WI38 (cell line): ENCODE measurements around the gene ZNF229.
"Not testable (repeated sequence)": the region's sequence is repeated elsewhere in the genome, so short reads cannot be mapped to it uniquely, and the experiment has no call there.

Experiments used
- H3K4me3 ChIP-seq: 2 replicates; pipeline ENCODE4 v1.5.1; 2011; ENCODE audit warnings: low read depth, mild to moderate bottlenecking, control low read depth, low read length
- TF ChIP-seq, protein P1 (sequence below): IDR thresholded peaks from 2 replicates; pipeline ENCODE4 v1.5.1; 2012; ENCODE audit warnings: low read depth, mild to moderate bottlenecking, control low read depth, low read length

The ZNF229 gene

DNA sequence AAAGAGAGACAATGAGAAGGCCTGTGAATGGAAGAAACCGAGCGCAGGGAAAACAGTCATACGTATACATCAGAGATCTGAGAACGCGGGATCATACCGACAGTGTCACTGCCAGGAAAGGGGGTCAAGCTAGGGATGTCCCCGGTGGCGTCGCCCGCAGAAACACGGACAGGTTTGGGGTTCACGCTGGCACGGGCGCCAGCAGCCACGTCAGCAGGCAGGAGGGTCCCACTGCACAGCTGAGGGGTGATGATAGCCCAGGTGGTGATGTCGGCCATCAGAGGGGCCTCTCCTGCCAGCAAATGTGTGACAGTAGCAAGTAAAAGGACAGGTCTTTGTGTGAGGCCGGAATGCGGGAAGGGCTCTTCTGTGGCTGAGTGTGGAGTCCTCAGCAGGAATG is 3.4 kb upstream of the ZNF229 start:
- TF ChIP-seq, protein P1, sequence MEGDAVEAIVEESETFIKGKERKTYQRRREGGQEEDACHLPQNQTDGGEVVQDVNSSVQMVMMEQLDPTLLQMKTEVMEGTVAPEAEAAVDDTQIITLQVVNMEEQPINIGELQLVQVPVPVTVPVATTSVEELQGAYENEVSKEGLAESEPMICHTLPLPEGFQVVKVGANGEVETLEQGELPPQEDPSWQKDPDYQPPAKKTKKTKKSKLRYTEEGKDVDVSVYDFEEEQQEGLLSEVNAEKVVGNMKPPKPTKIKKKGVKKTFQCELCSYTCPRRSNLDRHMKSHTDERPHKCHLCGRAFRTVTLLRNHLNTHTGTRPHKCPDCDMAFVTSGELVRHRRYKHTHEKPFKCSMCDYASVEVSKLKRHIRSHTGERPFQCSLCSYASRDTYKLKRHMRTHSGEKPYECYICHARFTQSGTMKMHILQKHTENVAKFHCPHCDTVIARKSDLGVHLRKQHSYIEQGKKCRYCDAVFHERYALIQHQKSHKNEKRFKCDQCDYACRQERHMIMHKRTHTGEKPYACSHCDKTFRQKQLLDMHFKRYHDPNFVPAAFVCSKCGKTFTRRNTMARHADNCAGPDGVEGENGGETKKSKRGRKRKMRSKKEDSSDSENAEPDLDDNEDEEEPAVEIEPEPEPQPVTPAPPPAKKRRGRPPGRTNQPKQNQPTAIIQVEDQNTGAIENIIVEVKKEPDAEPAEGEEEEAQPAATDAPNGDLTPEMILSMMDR = no peak
- H3K4me3 ChIP-seq = no peak overlapping the region

- TF ChIP-seq, protein P1 = no peak
Measured at GRCh38 chr19:44438441-44438840, 9.8 kb downstream of the ZNF229 start.

GRCh38 chr19:44435441-44435840 is 12.8 kb downstream of the ZNF229 start:
- no peak overlapping the region for H3K4me3 ChIP-seq
- TF ChIP-seq, protein P1 = no peak

More at GRCh38 chr19:44438441-44438840, 9.8 kb downstream of the ZNF229 start:
- H3K4me3 ChIP-seq = no peak overlapping the region

DNA sequence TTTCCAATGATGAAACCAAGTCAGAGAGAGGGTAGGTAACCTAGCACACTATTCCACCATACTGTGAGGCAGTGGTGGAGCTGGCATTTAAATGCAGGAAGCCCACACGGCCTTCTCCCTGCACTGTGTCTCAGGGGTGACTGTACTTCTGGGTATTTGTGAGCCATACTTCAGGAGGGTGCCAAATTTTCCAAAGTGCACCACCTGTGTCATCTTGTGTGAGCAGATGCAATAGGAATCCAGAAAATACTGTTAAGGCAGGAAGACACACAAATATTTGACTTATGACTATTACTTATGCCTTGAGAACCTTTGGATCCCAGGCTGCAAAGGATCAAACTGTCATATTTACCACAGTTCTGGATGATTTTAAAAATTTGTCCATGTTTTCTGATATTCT is 17.3 kb downstream of the ZNF229 start:
- no peak overlapping the region for H3K4me3 ChIP-seq
- TF ChIP-seq, protein P1 = no peak

DNA sequence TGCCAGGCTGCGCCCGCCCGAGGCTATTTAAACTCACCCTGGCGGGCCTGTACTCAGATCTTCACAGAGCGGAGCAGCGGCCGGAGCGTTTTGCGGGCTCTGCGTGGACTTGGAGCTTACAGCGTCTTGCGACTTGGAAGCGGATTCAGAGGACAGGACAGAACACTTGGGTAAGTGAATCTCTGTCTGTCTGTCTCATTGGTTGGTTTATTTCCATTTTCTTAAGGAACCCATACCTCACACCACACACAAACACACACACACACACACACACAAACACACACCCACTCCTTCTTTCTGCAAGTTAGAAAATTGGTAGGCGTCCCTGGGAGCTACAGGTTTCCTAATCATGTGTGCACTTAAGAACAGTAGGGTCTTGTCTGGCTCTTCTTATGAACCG is 32.7 kb downstream of the ZNF229 start:
- not testable (repeated sequence) for H3K4me3 ChIP-seq

DNA sequence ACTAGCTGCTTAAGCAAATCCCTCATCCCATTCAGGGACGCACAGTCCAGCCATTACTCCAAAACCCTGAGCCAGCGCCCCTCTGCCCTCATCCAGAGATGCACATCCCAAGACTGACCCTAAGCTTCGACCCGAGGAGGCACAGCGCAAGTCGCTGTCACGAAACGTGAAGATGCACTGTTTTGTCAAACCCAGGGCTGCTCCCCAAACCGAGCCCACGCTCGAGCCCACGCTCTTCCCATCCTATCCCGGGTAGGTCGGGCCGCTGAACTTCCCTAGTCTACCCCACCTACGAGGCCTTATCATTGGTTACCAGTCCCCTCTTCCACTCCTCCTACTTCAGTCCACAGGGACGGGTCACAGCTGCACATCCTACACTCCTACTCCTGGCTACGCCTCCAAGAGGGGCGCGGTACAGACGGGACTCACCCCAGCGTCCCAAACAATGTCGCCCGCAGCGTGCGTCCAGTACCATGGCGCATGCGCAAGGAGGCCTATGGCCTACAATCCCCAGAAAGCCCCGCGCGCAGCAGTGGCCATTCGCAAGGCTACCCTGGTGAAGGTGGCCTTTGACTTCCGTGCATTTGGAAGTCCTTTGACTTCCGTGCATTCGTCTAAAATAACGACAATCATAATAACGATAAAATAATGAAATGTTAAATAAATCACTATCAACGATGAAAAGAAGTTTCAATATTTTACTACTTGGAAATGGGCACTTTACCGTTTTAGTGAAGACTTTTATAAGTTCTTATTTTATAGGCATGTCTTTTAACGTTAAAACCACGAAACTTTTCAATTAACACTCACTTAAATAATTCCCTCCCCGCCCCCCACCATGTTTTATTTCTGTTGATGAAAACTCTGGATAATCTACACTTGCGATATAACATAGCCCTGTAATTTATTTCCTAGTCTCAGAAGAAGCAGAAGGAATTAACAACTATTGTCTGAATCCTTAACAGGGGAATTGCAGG is 46.8 kb downstream of the ZNF229 start, which contains the start of gene ZNF285:
Gene ZNF285 (minus strand): TSS at position 470 of the 977 bp plus-strand sequence. CDS start 4,395 bp downstream, outside the sequence.
- TF ChIP-seq, protein P1 = no peak
- peak within 1 kb of the TSS; percentile 65 for H3K4me3 ChIP-seq

DNA sequence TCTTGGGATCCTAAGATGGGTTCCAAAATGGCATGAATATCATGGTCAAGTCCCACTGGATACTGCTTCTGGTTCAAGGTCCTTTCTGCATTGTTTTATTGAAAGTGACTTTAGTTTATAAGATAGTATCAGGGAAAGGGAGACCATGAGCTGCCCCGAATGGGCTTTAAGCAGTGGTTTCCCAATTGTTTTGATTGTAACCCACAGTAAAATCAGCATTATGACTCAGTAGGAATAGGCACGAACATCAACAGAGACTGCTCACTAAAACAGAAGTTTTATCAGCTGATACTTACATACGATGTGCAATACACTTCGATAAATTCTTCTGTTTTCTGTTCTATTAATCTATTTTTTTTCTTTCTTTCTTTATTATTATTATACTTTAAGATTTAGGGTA is 59.0 kb downstream of the ZNF229 start:
- H3K4me3 ChIP-seq = not testable (repeated sequence)
